Uterus (tissue), 2 donors: ENCODE results near the gene NLGN1.

Experiments used
- POLR2A ChIP-seq, 2 donors: fragments of 450-650 bp; IDR thresholded peaks; one replicate each; pipeline ENCODE4 v1.6.1; 2016; ENCODE audit warnings: antibody characterized with exemption in 2 of 2, mild to moderate bottlenecking in 1 of 2, moderate library complexity in 1 of 2
- TF ChIP-seq, protein P1 (sequence below), 4 experiments: fragments of 200-600 bp in 2 of 4; fragments of 450-650 bp in 2 of 4; sonication (generic) in 2 of 4; IDR thresholded peaks; one replicate each; pipeline ENCODE4 v1.5.1; 2016 to 2019; ENCODE audit warnings: antibody characterized with exemption in 4 of 4, mild to moderate bottlenecking in 2 of 4, moderate library complexity in 1 of 4

DNA sequence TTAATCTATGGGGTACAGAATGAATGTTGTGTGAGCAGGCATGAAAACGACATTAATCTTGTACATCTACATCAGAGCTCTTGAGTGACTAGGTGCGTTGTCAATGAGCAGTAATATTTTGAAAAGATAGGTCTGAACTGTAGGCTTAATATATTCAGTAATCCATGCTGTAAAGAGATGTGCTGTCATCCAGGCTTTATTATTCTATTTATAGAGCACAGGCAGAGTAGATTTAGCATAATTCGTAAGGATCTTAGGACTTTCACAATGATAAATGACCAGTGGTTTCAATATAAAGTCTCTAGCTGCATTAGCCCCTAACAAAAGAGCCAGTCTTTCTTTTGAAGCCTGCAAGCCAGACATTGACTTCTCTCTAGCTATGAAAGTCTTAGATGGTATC, 43.0 kb downstream of the NLGN1 start:
- no peak for TF ChIP-seq POLR2A (IDR thresholded peaks at IDR 0.05)
- TF ChIP-seq, protein P1, sequence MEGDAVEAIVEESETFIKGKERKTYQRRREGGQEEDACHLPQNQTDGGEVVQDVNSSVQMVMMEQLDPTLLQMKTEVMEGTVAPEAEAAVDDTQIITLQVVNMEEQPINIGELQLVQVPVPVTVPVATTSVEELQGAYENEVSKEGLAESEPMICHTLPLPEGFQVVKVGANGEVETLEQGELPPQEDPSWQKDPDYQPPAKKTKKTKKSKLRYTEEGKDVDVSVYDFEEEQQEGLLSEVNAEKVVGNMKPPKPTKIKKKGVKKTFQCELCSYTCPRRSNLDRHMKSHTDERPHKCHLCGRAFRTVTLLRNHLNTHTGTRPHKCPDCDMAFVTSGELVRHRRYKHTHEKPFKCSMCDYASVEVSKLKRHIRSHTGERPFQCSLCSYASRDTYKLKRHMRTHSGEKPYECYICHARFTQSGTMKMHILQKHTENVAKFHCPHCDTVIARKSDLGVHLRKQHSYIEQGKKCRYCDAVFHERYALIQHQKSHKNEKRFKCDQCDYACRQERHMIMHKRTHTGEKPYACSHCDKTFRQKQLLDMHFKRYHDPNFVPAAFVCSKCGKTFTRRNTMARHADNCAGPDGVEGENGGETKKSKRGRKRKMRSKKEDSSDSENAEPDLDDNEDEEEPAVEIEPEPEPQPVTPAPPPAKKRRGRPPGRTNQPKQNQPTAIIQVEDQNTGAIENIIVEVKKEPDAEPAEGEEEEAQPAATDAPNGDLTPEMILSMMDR (IDR thresholded peaks at IDR 0.05) = no peak
